WTC11 (cell line): ENCODE data around the gene CFAP221. TPM values are rescaled to one million over a fixed set of nuclear protein-coding genes. Genes with fewer than 3 reads are reported as not detected.

Experiments used
- ATAC-seq: fragments of 200-7000 bp; cut with Tn5 transposase; 2 replicates; pipeline ENCODE4 v1.10.0; 2021; ENCODE audit warnings: mild to moderate bottlenecking, moderate library complexity
- CTCF ChIA-PET: fragments of 300-600 bp; sonication (Branson Sonifier 250); formaldehyde crosslinking; loops from one replicate; lab custom pipeline; 2021; ENCODE audit warnings: antibody characterized with exemption; lab: Charles Lee
- POLR2A ChIA-PET: fragments of 350-600 bp; sonication (Branson Sonifier 250); formaldehyde crosslinking; loops from one replicate; lab custom pipeline; 2021; ENCODE audit warnings: antibody characterized with exemption; lab: Charles Lee
- DNase-seq: peaks from one replicate; pipeline ENCODE4 v3.0.0; 2021; ENCODE audit warnings: low spot score
- H3K27ac Mint-ChIP-seq: 2 replicates; pipeline ENCODE4 v1.8.0; 2021; ENCODE audit warnings: mixed read lengths
- H3K27me3 Mint-ChIP-seq: 2 replicates; pipeline ENCODE4 v1.8.0; 2021; ENCODE audit warnings: low read depth, mild to moderate bottlenecking, moderate library complexity, mixed read lengths
- H3K36me3 Mint-ChIP-seq: 2 replicates; pipeline ENCODE4 v1.8.0; 2021; ENCODE audit warnings: mixed read lengths
- H3K4me1 Mint-ChIP-seq: 2 replicates; pipeline ENCODE4 v1.8.0; 2022; ENCODE audit warnings: mixed read lengths
- H3K4me3 Mint-ChIP-seq: 2 replicates; pipeline ENCODE4 v1.8.0; 2021; ENCODE audit warnings: mild to moderate bottlenecking, moderate library complexity, mixed read lengths
- H3K9me3 Mint-ChIP-seq: 2 replicates; pipeline ENCODE4 v1.8.0; 2021; ENCODE audit warnings: mixed read lengths
- AFF4 ChIP-seq: sonication (generic); formaldehyde crosslinking; IDR thresholded peaks from 2 replicates; pipeline ENCODE4 v1.8.1; 2023; ENCODE audit warnings: mild to moderate bottlenecking, missing genetic modification reagents, borderline replicate concordance
- AR ChIP-seq: fragments of 250-450 bp; sonication (Bioruptor Pico); IDR thresholded peaks from 2 replicates; pipeline ENCODE4 v1.9.0; 2021; ENCODE audit warnings: mild to moderate bottlenecking
- CREB1 ChIP-seq: sonication (generic); formaldehyde crosslinking; IDR thresholded peaks from 2 replicates; pipeline ENCODE4 v1.8.0; 2023; ENCODE audit warnings: mild to moderate bottlenecking, missing genetic modification reagents
- ESRRA ChIP-seq: sonication (generic); formaldehyde crosslinking; IDR thresholded peaks from 2 replicates; pipeline ENCODE4 v1.8.1; 2022; ENCODE audit warnings: mild to moderate bottlenecking, missing genetic modification reagents, borderline replicate concordance
- GRHL2 ChIP-seq: fragments of 250-450 bp; sonication (Bioruptor Pico); IDR thresholded peaks from 2 replicates; pipeline ENCODE4 v1.8.0; 2022; ENCODE audit warnings: mild to moderate bottlenecking, moderate library complexity; ENCODE audit not compliant: insufficient replicate concordance, severe bottlenecking
- GTF2I ChIP-seq: fragments of 250-450 bp; sonication (Bioruptor Pico); conservative IDR thresholded peaks from 2 replicates; pipeline ENCODE4 v1.4.0; 2021; ENCODE audit warnings: mild to moderate bottlenecking
- HMGXB4 ChIP-seq: sonication (generic); formaldehyde crosslinking; IDR thresholded peaks from 2 replicates; pipeline ENCODE4 v1.8.1; 2023; ENCODE audit warnings: mild to moderate bottlenecking, moderate library complexity, missing genetic modification reagents
- IRF1 ChIP-seq: sonication (generic); formaldehyde crosslinking; IDR thresholded peaks from 2 replicates; pipeline ENCODE4 v1.8.0; 2023; ENCODE audit warnings: missing genetic modification reagents
- MLX ChIP-seq: sonication (generic); formaldehyde crosslinking; IDR thresholded peaks from 2 replicates; pipeline ENCODE4 v1.8.1; 2023; ENCODE audit warnings: mild to moderate bottlenecking, missing genetic modification reagents, moderate library complexity
- NFATC4 ChIP-seq: fragments of 250-450 bp; sonication (Bioruptor Pico); IDR thresholded peaks from 2 replicates; pipeline ENCODE4 v1.9.0; 2021; ENCODE audit warnings: mild to moderate bottlenecking
- NR2C2 ChIP-seq: sonication (generic); formaldehyde crosslinking; IDR thresholded peaks from 2 replicates; pipeline ENCODE4 v1.8.0; 2022; ENCODE audit warnings: mild to moderate bottlenecking, missing genetic modification reagents
- OVOL2 ChIP-seq: fragments of 250-450 bp; sonication (Bioruptor Pico); IDR thresholded peaks from 2 replicates; pipeline ENCODE4 v1.9.0; 2021; ENCODE audit warnings: mild to moderate bottlenecking, borderline replicate concordance
- SP1 ChIP-seq: sonication (generic); formaldehyde crosslinking; conservative IDR thresholded peaks from 2 replicates; pipeline ENCODE4 v1.8.1; 2022; ENCODE audit warnings: missing genetic modification reagents
- TCF7 ChIP-seq: sonication (generic); formaldehyde crosslinking; IDR thresholded peaks from 2 replicates; pipeline ENCODE4 v1.8.0; 2022; ENCODE audit warnings: mild to moderate bottlenecking, low read depth, missing genetic modification reagents, moderate library complexity
- TEAD4 ChIP-seq: sonication (generic); formaldehyde crosslinking; IDR thresholded peaks from 2 replicates; pipeline ENCODE4 v1.8.0; 2022; ENCODE audit warnings: mild to moderate bottlenecking, missing genetic modification reagents
- ZNF263 ChIP-seq: sonication (generic); formaldehyde crosslinking; IDR thresholded peaks from 2 replicates; pipeline ENCODE4 v1.8.1; 2022; ENCODE audit warnings: low read depth, mild to moderate bottlenecking, moderate library complexity, missing genetic modification reagents
- ZNF317 ChIP-seq: sonication (generic); formaldehyde crosslinking; IDR thresholded peaks from 2 replicates; pipeline ENCODE4 v1.8.1; 2023; ENCODE audit warnings: low read depth, mild to moderate bottlenecking, moderate library complexity, missing genetic modification reagents, borderline replicate concordance
- total RNA-seq: library from RNA; stranded (reverse); gene quantifications from 3 replicates; pipeline ENCODE4 v1.2.3, GENCODE V29; 2021
- TF ChIP-seq, protein P1 (sequence below): sonication (generic); formaldehyde crosslinking; IDR thresholded peaks from 2 replicates; pipeline ENCODE4 v1.8.1; 2022; ENCODE audit warnings: low read depth, mild to moderate bottlenecking, moderate library complexity, missing genetic modification reagents, borderline replicate concordance
- TF ChIP-seq, protein P2 (sequence below): sonication (generic); formaldehyde crosslinking; IDR thresholded peaks from 2 replicates; pipeline ENCODE4 v1.8.0; 2023; ENCODE audit warnings: missing genetic modification reagents, mild to moderate bottlenecking, borderline replicate concordance

Gene CFAP221
- total RNA-seq, 1 experiment from 2014 or later: 0.35 TPM

GRCh38 chr2:119650846-119651370 lies 106.7 kb downstream of the CFAP221 start (continued):
- no peak for TF ChIP-seq HMGXB4 (CRISPR knock-in tag)
- TF ChIP-seq OVOL2: no peak
- TF ChIP-seq NR2C2 (CRISPR knock-in tag): no peak
- no peak for TF ChIP-seq CREB1 (CRISPR knock-in tag)
- TF ChIP-seq AR: no peak
- TF ChIP-seq ZNF317: no peak
- no peak for TF ChIP-seq GTF2I

GRCh38 chr2:119657466-119658145 lies 113.4 kb downstream of the CFAP221 start:
- Mint-ChIP-seq H3K36me3 (no peaks in the 10 kb centered on the region), H3K4me3 (no peak overlapping the region), H3K27me3 (no peaks in the 10 kb centered on the region), H3K27ac (no peak overlapping the region), H3K4me1 (no peaks in the 10 kb centered on the region), H3K9me3 (no peaks in the 10 kb centered on the region)
- DNase-seq: no peak
- no peak for ATAC-seq
- ChIA-PET CTCF (interaction anchor here (0.8 to 1.9 kb wide), 3 partner anchors 18 to 140 kb away, joined by 3 to 5 read pairs (median 3); no protein-coding TSS in a partner anchor), POLR2A (no interaction called here)
- TF ChIP-seq TEAD4 (no peak), NFATC4 (CRISPR knock-in tag) (no peak), IRF1 (CRISPR knock-in tag) (no peak), AFF4 (CRISPR knock-in tag) (no peak), GRHL2 (CRISPR knock-in tag) (no peak), ZNF263 (CRISPR knock-in tag) (no peak), ZNF317 (no peak), SP1 (CRISPR knock-in tag) (no peak), ESRRA (CRISPR knock-in tag) (no peak), TCF7 (CRISPR knock-in tag) (no peak), MLX (no peak)
- TF ChIP-seq, protein P1, sequence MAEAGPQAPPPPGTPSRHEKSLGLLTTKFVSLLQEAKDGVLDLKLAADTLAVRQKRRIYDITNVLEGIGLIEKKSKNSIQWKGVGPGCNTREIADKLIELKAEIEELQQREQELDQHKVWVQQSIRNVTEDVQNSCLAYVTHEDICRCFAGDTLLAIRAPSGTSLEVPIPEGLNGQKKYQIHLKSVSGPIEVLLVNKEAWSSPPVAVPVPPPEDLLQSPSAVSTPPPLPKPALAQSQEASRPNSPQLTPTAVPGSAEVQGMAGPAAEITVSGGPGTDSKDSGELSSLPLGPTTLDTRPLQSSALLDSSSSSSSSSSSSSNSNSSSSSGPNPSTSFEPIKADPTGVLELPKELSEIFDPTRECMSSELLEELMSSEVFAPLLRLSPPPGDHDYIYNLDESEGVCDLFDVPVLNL (CRISPR knock-in tag): no peak
- TF ChIP-seq, protein P2, sequence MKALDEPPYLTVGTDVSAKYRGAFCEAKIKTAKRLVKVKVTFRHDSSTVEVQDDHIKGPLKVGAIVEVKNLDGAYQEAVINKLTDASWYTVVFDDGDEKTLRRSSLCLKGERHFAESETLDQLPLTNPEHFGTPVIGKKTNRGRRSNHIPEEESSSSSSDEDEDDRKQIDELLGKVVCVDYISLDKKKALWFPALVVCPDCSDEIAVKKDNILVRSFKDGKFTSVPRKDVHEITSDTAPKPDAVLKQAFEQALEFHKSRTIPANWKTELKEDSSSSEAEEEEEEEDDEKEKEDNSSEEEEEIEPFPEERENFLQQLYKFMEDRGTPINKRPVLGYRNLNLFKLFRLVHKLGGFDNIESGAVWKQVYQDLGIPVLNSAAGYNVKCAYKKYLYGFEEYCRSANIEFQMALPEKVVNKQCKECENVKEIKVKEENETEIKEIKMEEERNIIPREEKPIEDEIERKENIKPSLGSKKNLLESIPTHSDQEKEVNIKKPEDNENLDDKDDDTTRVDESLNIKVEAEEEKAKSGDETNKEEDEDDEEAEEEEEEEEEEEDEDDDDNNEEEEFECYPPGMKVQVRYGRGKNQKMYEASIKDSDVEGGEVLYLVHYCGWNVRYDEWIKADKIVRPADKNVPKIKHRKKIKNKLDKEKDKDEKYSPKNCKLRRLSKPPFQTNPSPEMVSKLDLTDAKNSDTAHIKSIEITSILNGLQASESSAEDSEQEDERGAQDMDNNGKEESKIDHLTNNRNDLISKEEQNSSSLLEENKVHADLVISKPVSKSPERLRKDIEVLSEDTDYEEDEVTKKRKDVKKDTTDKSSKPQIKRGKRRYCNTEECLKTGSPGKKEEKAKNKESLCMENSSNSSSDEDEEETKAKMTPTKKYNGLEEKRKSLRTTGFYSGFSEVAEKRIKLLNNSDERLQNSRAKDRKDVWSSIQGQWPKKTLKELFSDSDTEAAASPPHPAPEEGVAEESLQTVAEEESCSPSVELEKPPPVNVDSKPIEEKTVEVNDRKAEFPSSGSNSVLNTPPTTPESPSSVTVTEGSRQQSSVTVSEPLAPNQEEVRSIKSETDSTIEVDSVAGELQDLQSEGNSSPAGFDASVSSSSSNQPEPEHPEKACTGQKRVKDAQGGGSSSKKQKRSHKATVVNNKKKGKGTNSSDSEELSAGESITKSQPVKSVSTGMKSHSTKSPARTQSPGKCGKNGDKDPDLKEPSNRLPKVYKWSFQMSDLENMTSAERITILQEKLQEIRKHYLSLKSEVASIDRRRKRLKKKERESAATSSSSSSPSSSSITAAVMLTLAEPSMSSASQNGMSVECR (CRISPR knock-in tag): no peak
